Activated T-helper 2 cell treated with anti-CD3 and anti-CD28 coated beads, Interferon-gamma antibody, Interleukin-2, Interleukin-4, amounts not matched to agents 10 μg/mL and 5 μg/mL and 100 μg/mL, durations not matched to agents 14 hours and 24 hours and 36 hours (primary cell): ENCODE results near the gene DDX17. TPM values are rescaled to one million over a fixed set of nuclear protein-coding genes. Genes with fewer than 3 reads are reported as not detected.

Experiments used
- DNase-seq: peaks from one replicate; pipeline ENCODE4 v3.0.0; 2021; ENCODE audit warnings: low spot score
- H3K27ac Mint-ChIP-seq: one replicate; pipeline ENCODE4 v1.8.0; 2021; ENCODE audit warnings: mixed read lengths
- H3K27me3 Mint-ChIP-seq: one replicate; pipeline ENCODE4 v1.8.0; 2021; ENCODE audit warnings: low read depth, mixed read lengths
- H3K36me3 Mint-ChIP-seq: one replicate; pipeline ENCODE4 v1.8.0; 2021; ENCODE audit warnings: low read depth, mixed read lengths
- H3K4me1 Mint-ChIP-seq: one replicate; pipeline ENCODE4 v1.8.0; 2021; ENCODE audit warnings: low read depth, mixed read lengths
- H3K4me3 Mint-ChIP-seq: one replicate; pipeline ENCODE4 v1.8.0; 2021; ENCODE audit warnings: low read depth, mild to moderate bottlenecking, moderate library complexity, mixed read lengths
- H3K9me3 Mint-ChIP-seq: one replicate; pipeline ENCODE4 v1.8.0; 2021; ENCODE audit warnings: mixed read lengths
- intact Hi-C: fragments of 100-400 bp; cut with micrococcal nuclease; formaldehyde crosslinking; loops from one replicate; pipeline ENCODE4 v1.15.1; 2023
- total RNA-seq: library from RNA; stranded (reverse); gene quantifications from 2 replicates; pipeline ENCODE4 v1.2.3, GENCODE V29; 2022

DDX17 gene
- total RNA-seq, 1 donor from 2014 or later = 378 TPM

GRCh38 chr22:38448945-38449745 is 57.0 kb downstream of the DDX17 start:
- no peak for DNase-seq
- no peaks in the 10 kb centered on the region for H3K36me3 Mint-ChIP-seq
- H3K27ac Mint-ChIP-seq = no peak overlapping the region
- intact Hi-C loops = no loop called here
- H3K4me1 Mint-ChIP-seq = no peaks in the 10 kb centered on the region
- peaks cover 32% of the 10 kb centered on the region for H3K27me3 Mint-ChIP-seq
- no peak overlapping the region for H3K4me3 Mint-ChIP-seq
- H3K9me3 Mint-ChIP-seq = no peaks in the 10 kb centered on the region

GRCh38 chr22:38446018-38446601 is 60.0 kb downstream of the DDX17 start:
- H3K9me3 Mint-ChIP-seq = no peaks in the 10 kb centered on the region

GRCh38 chr22:38444783-38445182 is 61.3 kb downstream of the DDX17 start:
- no peaks in the 10 kb centered on the region for H3K9me3 Mint-ChIP-seq
- no peak overlapping the region for H3K27ac Mint-ChIP-seq
- no peak for DNase-seq
- no peaks in the 10 kb centered on the region for H3K4me1 Mint-ChIP-seq
- intact Hi-C loops = no loop called here
- no peak overlapping the region for H3K4me3 Mint-ChIP-seq
- no peaks in the 10 kb centered on the region for H3K36me3 Mint-ChIP-seq
- peaks cover 16% of the 10 kb centered on the region for H3K27me3 Mint-ChIP-seq

More at GRCh38 chr22:38446018-38446601, 60.0 kb downstream of the DDX17 start:
- H3K36me3 Mint-ChIP-seq = no peaks in the 10 kb centered on the region
- H3K27me3 Mint-ChIP-seq = peaks cover 16% of the 10 kb centered on the region
- no peak for DNase-seq
- no peak overlapping the region for H3K27ac Mint-ChIP-seq
- intact Hi-C loops = no loop called here
- H3K4me3 Mint-ChIP-seq = no peak overlapping the region
- H3K4me1 Mint-ChIP-seq = no peaks in the 10 kb centered on the region

GRCh38 chr22:38443628-38444521 is 62.2 kb downstream of the DDX17 start:
- no peak overlapping the region for H3K4me3 Mint-ChIP-seq
- H3K27me3 Mint-ChIP-seq = peaks cover 16% of the 10 kb centered on the region
- H3K36me3 Mint-ChIP-seq = no peaks in the 10 kb centered on the region
- H3K27ac Mint-ChIP-seq = no peak overlapping the region
- intact Hi-C loops = no loop called here
- H3K9me3 Mint-ChIP-seq = no peaks in the 10 kb centered on the region
- DNase-seq = no peak
- H3K4me1 Mint-ChIP-seq = no peaks in the 10 kb centered on the region

- intact Hi-C loops = no loop called here
- no peak overlapping the region for H3K4me3 Mint-ChIP-seq
- no peak overlapping the region for H3K27ac Mint-ChIP-seq
- no peaks in the 10 kb centered on the region for H3K36me3 Mint-ChIP-seq
- H3K9me3 Mint-ChIP-seq = no peaks in the 10 kb centered on the region
- H3K4me1 Mint-ChIP-seq = no peaks in the 10 kb centered on the region
- peaks cover 16% of the 10 kb centered on the region for H3K27me3 Mint-ChIP-seq
- DNase-seq = no peak
Measured at GRCh38 chr22:38442967-38443627, 63.0 kb downstream of the DDX17 start.

GRCh38 chr22:38441620-38442287 is 64.4 kb downstream of the DDX17 start:
- Mint-ChIP-seq H3K27me3 (peaks cover 16% of the 10 kb centered on the region), H3K27ac (no peak overlapping the region), H3K36me3 (no peaks in the 10 kb centered on the region), H3K9me3 (no peaks in the 10 kb centered on the region), H3K4me3 (no peak overlapping the region), H3K4me1 (no peaks in the 10 kb centered on the region)
- no peak for DNase-seq
- intact Hi-C loops = no loop called here

- no peak overlapping the region for H3K27ac Mint-ChIP-seq
Measured at GRCh38 chr22:38440747-38441350, 65.3 kb downstream of the DDX17 start.

GRCh38 chr22:38437416-38437815 is 68.7 kb downstream of the DDX17 start:
- DNase-seq = no peak
- H3K9me3 Mint-ChIP-seq = no peaks in the 10 kb centered on the region

More at GRCh38 chr22:38440747-38441350, 65.3 kb downstream of the DDX17 start:
- no peaks in the 10 kb centered on the region for H3K36me3 Mint-ChIP-seq
- no peaks in the 10 kb centered on the region for H3K4me1 Mint-ChIP-seq
- H3K9me3 Mint-ChIP-seq = no peaks in the 10 kb centered on the region
- DNase-seq = no peak
- no peak overlapping the region for H3K4me3 Mint-ChIP-seq
- peaks cover 16% of the 10 kb centered on the region for H3K27me3 Mint-ChIP-seq
- intact Hi-C loops = no loop called here

GRCh38 chr22:38436629-38437395 is 69.3 kb downstream of the DDX17 start:
- no peak overlapping the region for H3K27ac Mint-ChIP-seq
- DNase-seq = no peak
- no peaks in the 10 kb centered on the region for H3K4me1 Mint-ChIP-seq
- H3K36me3 Mint-ChIP-seq = no peaks in the 10 kb centered on the region
- intact Hi-C loops = no loop called here
- no peaks in the 10 kb centered on the region for H3K9me3 Mint-ChIP-seq
- no peak overlapping the region for H3K4me3 Mint-ChIP-seq
- peaks cover 6% of the 10 kb centered on the region for H3K27me3 Mint-ChIP-seq

More at GRCh38 chr22:38437416-38437815, 68.7 kb downstream of the DDX17 start:
- Mint-ChIP-seq H3K27ac (no peak overlapping the region), H3K4me3 (no peak overlapping the region), H3K36me3 (no peaks in the 10 kb centered on the region), H3K4me1 (no peaks in the 10 kb centered on the region), H3K27me3 (peaks cover 6% of the 10 kb centered on the region)
- intact Hi-C loops = no loop called here

GRCh38 chr22:38435965-38436364 is 70.1 kb downstream of the DDX17 start:
- no peaks in the 10 kb centered on the region for H3K36me3 Mint-ChIP-seq
- intact Hi-C loops = no loop called here
- no peak overlapping the region for H3K27ac Mint-ChIP-seq
- no peaks in the 10 kb centered on the region for H3K9me3 Mint-ChIP-seq
- no peak overlapping the region for H3K4me3 Mint-ChIP-seq
- DNase-seq = no peak
- H3K4me1 Mint-ChIP-seq = no peaks in the 10 kb centered on the region
- H3K27me3 Mint-ChIP-seq = peaks cover 6% of the 10 kb centered on the region

GRCh38 chr22:38435010-38435409 is 71.1 kb downstream of the DDX17 start:
- no peak overlapping the region for H3K4me3 Mint-ChIP-seq
- intact Hi-C loops = no loop called here
- H3K36me3 Mint-ChIP-seq = no peaks in the 10 kb centered on the region
- no peaks in the 10 kb centered on the region for H3K9me3 Mint-ChIP-seq
- no peaks in the 10 kb centered on the region for H3K27me3 Mint-ChIP-seq
- H3K27ac Mint-ChIP-seq = no peak overlapping the region
- DNase-seq = no peak
- no peaks in the 10 kb centered on the region for H3K4me1 Mint-ChIP-seq
